Right lobe of liver (tissue), 4 donors: ENCODE results near the gene ITGB1BP1.

ENCODE experiments used
- POLR2A ChIP-seq: fragments of 450-650 bp; IDR thresholded peaks from one replicate; pipeline ENCODE4 v1.6.1; 2017; ENCODE audit warnings: antibody characterized with exemption, mild to moderate bottlenecking
- TF ChIP-seq, protein P1 (sequence below), 4 donors: fragments of 200-600 bp in 3 of 4; fragments of 450-650 bp in 1 of 4; IDR thresholded peaks; one replicate each; pipeline versions ENCODE4 v1.5.1 to v1.8.0; 2016 to 2022; ENCODE audit warnings: antibody characterized with exemption in 4 of 4, mild to moderate bottlenecking in 2 of 4
- donor health status: DM: no; HTN: no; CAD: no.
- donor health status: DM: no; HTN: no; CAD: no.
- donor health status: DM: no; HTN: yes; CAD: no.

DNA sequence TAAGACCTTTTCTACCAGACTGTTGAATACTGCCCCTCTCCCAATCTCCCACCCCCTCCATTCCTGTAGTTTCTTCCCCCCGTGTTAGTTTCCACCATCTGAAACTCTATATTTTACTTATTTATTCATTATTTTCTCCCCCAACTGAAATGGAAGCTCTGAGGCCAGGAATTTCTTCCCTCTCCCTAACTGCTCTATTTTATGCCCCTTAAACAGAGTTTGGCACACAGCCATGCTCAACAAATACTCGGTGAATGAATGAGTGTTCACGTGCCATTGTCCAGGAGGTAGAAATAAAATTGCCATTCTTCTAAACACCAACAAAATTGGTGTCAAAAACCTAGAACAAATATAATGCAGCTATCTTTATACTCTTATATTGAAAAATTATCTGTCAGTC is 5.6 kb downstream of the ITGB1BP1 start:
- TF ChIP-seq POLR2A: no peak
- TF ChIP-seq, protein P1, sequence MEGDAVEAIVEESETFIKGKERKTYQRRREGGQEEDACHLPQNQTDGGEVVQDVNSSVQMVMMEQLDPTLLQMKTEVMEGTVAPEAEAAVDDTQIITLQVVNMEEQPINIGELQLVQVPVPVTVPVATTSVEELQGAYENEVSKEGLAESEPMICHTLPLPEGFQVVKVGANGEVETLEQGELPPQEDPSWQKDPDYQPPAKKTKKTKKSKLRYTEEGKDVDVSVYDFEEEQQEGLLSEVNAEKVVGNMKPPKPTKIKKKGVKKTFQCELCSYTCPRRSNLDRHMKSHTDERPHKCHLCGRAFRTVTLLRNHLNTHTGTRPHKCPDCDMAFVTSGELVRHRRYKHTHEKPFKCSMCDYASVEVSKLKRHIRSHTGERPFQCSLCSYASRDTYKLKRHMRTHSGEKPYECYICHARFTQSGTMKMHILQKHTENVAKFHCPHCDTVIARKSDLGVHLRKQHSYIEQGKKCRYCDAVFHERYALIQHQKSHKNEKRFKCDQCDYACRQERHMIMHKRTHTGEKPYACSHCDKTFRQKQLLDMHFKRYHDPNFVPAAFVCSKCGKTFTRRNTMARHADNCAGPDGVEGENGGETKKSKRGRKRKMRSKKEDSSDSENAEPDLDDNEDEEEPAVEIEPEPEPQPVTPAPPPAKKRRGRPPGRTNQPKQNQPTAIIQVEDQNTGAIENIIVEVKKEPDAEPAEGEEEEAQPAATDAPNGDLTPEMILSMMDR (IDR thresholded peaks at IDR 0.05): no peak
